ENCODE results near the gene MINDY1.

The MINDY1 gene

GRCh38 chr1:150981805-150982712, 24.6 kb downstream of the MINDY1 start, which contains the start of gene ANXA9:
Gene ANXA9, plus strand, starts transcription at chr1:150982292. Its CDS starts 814 bp downstream, at chr1:150983106.
- DNase-seq, result no peak

- no peak for DNase-seq
Observed at GRCh38 chr1:150981177-150981804, 25.4 kb downstream of the MINDY1 start.

GRCh38 chr1:150979092-150980056, 27.3 kb downstream of the MINDY1 start:
- DNase-seq, result peak; percentile 87

GRCh38 chr1:150976879-150977694, 29.6 kb downstream of the MINDY1 start:
- peak; percentile 51 for DNase-seq

- DNase-seq, result no peak
Observed at GRCh38 chr1:150976401-150976821, 30.3 kb downstream of the MINDY1 start.

GRCh38 chr1:150974580-150975478, 31.9 kb downstream of the MINDY1 start, which contains the start of gene CERS2:
Gene CERS2, minus strand, starts transcription at chr1:150974835. Its CDS starts 5,745 bp downstream, at chr1:150969090.
- peak; percentile 60 for DNase-seq

GRCh38 chr1:150973836-150974579, 32.7 kb downstream of the MINDY1 start:
- peak; percentile 13 for DNase-seq

GRCh38 chr1:150973258-150973835, 33.4 kb downstream of the MINDY1 start:
- DNase-seq, result no peak

GRCh38 chr1:150972417-150972940, 34.2 kb downstream of the MINDY1 start:
- no peak for DNase-seq

GRCh38 chr1:150971583-150972416, 34.9 kb downstream of the MINDY1 start:
- DNase-seq, result no peak

- no peak for DNase-seq
Observed at GRCh38 chr1:150970808-150971582, 35.7 kb downstream of the MINDY1 start.

- DNase-seq, result no peak
Observed at GRCh38 chr1:150969626-150970025, 37.1 kb downstream of the MINDY1 start.

GRCh38 chr1:150968491-150968890, 38.2 kb downstream of the MINDY1 start:
- no peak for DNase-seq

- no peak for DNase-seq
Observed at GRCh38 chr1:150967936-150968335, 38.8 kb downstream of the MINDY1 start.

- DNase-seq, result no peak
Observed at GRCh38 chr1:150966011-150966410, 40.7 kb downstream of the MINDY1 start.

- no peak for DNase-seq
Observed at GRCh38 chr1:150965605-150966004, 41.1 kb downstream of the MINDY1 start.

GRCh38 chr1:150964164-150964489, 42.6 kb downstream of the MINDY1 start:
- no peak for DNase-seq

Measured in effector CD8-positive, alpha-beta T cell (primary cell).